Panc1 (cell line): ENCODE results near the gene ZDHHC1. TPM values are rescaled to one million over a fixed set of nuclear protein-coding genes. Genes with fewer than 3 reads are reported as not detected.

ENCODE experiments used
- ATAC-seq: fragments of 200-7000 bp; cut with Tn5 transposase; 2 replicates; pipeline ENCODE4 v1.9.1; 2020; ENCODE audit warnings: mild to moderate bottlenecking, moderate library complexity
- BruUV-seq: library from RNA; stranded (reverse); fragments of 400-500 nt; replicated peaks from 2 replicates; lab custom pipeline; 2021; lab: Mats Ljungman, UMichigan
- CTCF ChIA-PET: fragments of 300-600 bp; sonication (Branson Sonifier 250); formaldehyde crosslinking; loops from one replicate; lab custom pipeline; 2022; ENCODE audit warnings: antibody characterized with exemption; lab: Charles Lee
- POLR2A ChIA-PET: fragments of 300-600 bp; sonication (Branson Sonifier 250); formaldehyde crosslinking; loops from one replicate; lab custom pipeline; 2022; ENCODE audit warnings: antibody characterized with exemption; lab: Charles Lee
- DNase-seq: peaks from one replicate; pipeline ENCODE4 v3.0.0-alpha.2; 2010; ENCODE audit warnings: low read depth, low spot score
- H3K27ac ChIP-seq: 2 replicates; pipeline ENCODE4 v1.5.1; 2011; ENCODE audit warnings: mild to moderate bottlenecking, low read length, inconsistent platforms
- H3K27me3 ChIP-seq: fragments of 200-500 bp; sonication (Bioruptor generic); 2 replicates; pipeline ENCODE4 v1.6.0; 2014; ENCODE audit warnings: low read length, inconsistent platforms; ENCODE audit not compliant: control insufficient read depth, insufficient read depth
- H3K36me3 ChIP-seq: fragments of 200-500 bp; sonication (Bioruptor generic); 2 replicates; pipeline ENCODE4 v1.5.1; 2014; ENCODE audit warnings: inconsistent platforms, mild to moderate bottlenecking, low read length, moderate library complexity; ENCODE audit not compliant: control insufficient read depth, insufficient read depth
- H3K4me1 ChIP-seq: 2 replicates; pipeline ENCODE4 v1.5.1; 2011; ENCODE audit warnings: inconsistent platforms, mild to moderate bottlenecking, low read length, moderate library complexity; ENCODE audit not compliant: control insufficient read depth, insufficient read depth
- H3K4me3 ChIP-seq, 2 experiments: 2 replicates each; pipeline ENCODE4 v1.5.1; 2011 to 2012; ENCODE audit warnings: low read depth in 2 of 2, low read length in 2 of 2, mild to moderate bottlenecking in 2 of 2, inconsistent platforms in 1 of 2, moderate library complexity in 1 of 2
- H3K9me3 ChIP-seq: fragments of 200-500 bp; sonication (Bioruptor generic); 2 replicates; pipeline ENCODE4 v1.5.1; 2014; ENCODE audit warnings: low read depth, mild to moderate bottlenecking, inconsistent platforms, low read length, moderate library complexity; ENCODE audit not compliant: control insufficient read depth, insufficient read depth
- CTCF ChIP-seq: fragments of 450-650 bp; IDR thresholded peaks from 2 replicates; pipeline ENCODE4 v1.5.1; 2017; ENCODE audit warnings: mild to moderate bottlenecking
- POLR2AphosphoS5 ChIP-seq: IDR thresholded peaks from 2 replicates; pipeline ENCODE4 v1.6.1; 2012; ENCODE audit warnings: mild to moderate bottlenecking, low read depth, low read length, moderate library complexity
- REST ChIP-seq, 2 experiments: IDR thresholded peaks; 2 replicates each; pipeline ENCODE4 v1.6.1; 2011 to 2012; ENCODE audit warnings: low read depth in 2 of 2, control low read depth in 1 of 2, low read length in 1 of 2, mild to moderate bottlenecking in 1 of 2, moderate library complexity in 1 of 2; ENCODE audit not compliant: insufficient read depth in 1 of 2
- SIN3A ChIP-seq: IDR thresholded peaks from 2 replicates; pipeline ENCODE4 v1.6.1; 2012; ENCODE audit warnings: low read depth, mild to moderate bottlenecking, low read length, moderate library complexity, borderline replicate concordance; ENCODE audit not compliant: insufficient read depth
- TCF7L2 ChIP-seq: IDR thresholded peaks from 2 replicates; pipeline ENCODE4 v1.6.1; 2011; ENCODE audit warnings: mild to moderate bottlenecking, low read depth, low read length, inconsistent platforms
- in situ Hi-C: cut with HindIII; loops from 2 replicates; pipeline ENCODE4 v1.10.0; 2016; ENCODE audit warnings: low sequenced_read_pairs, low pct_unique_long_range_greater_than_20kb
- intact Hi-C: fragments of 100-400 bp; cut with micrococcal nuclease; formaldehyde crosslinking; loops from one replicate; pipeline ENCODE4 v1.10.0; 2022; ENCODE audit not compliant: unreplicated experiment
- total RNA-seq: library from RNA; stranded (reverse); gene quantifications from one replicate; pipeline ENCODE4 v1.2.1, GENCODE V29; 2021; ENCODE audit not compliant: unreplicated experiment

ZDHHC1 gene
- total RNA-seq, 1 experiment from 2014 or later: 7.8 TPM

- ATAC-seq: no peak
- TF ChIP-seq CTCF (no peak), REST (IDR thresholded peaks at IDR 0.05; ENCODE audit: insufficient read depth in 1 of 2, low read depth in 2 of 2, low read length in 1 of 2) (no peak), POLR2AphosphoS5 (no peak), TCF7L2 (no peak), SIN3A (no peak)
- intact Hi-C loops: no loop called here
- in situ Hi-C loops: no loop called here
- Histone ChIP-seq H3K36me3 (no peaks in the 10 kb centered on the region), H3K4me1 (no peaks in the 10 kb centered on the region), H3K27me3 (no peaks in the 10 kb centered on the region), H3K9me3 (no peaks in the 10 kb centered on the region), H3K4me3 (no peak overlapping the region), H3K27ac (no peak overlapping the region)
- CTCF ChIA-PET: no interaction called here
- no TSS peak for BruUV-seq
- POLR2A ChIA-PET: no interaction called here
- no peak for DNase-seq
Measured at GRCh38 chr16:67459861-67460150, 43.5 kb upstream of the ZDHHC1 start.

GRCh38 chr16:67459066-67459860 is 43.0 kb upstream of the ZDHHC1 start:
- TF ChIP-seq TCF7L2: no peak
- no peak for TF ChIP-seq SIN3A
- TF ChIP-seq CTCF: no peak
- no peak for TF ChIP-seq REST (IDR thresholded peaks at IDR 0.05; ENCODE audit: insufficient read depth in 1 of 2, low read depth in 2 of 2, low read length in 1 of 2)
- no peak for TF ChIP-seq POLR2AphosphoS5
- H3K36me3 ChIP-seq: no peaks in the 10 kb centered on the region
- no peaks in the 10 kb centered on the region for H3K4me1 ChIP-seq
- no peak overlapping the region for H3K27ac ChIP-seq
- ChIA-PET CTCF (no interaction called here), POLR2A (no interaction called here)
- no peak overlapping the region for H3K4me3 ChIP-seq
- intact Hi-C loops: no loop called here
- no peaks in the 10 kb centered on the region for H3K27me3 ChIP-seq
- 0 out of 2 replicates have a peak, but pooled peaks have one; percentile 31 for ATAC-seq
- no peak for DNase-seq
- in situ Hi-C loops: no loop called here
- BruUV-seq: no TSS peak
- H3K9me3 ChIP-seq: no peaks in the 10 kb centered on the region
